Germinal center (tissue), 1 donor: ENCODE data around the gene USP37.
A peak's percentile ranks its signal among the peaks of the same experiment; 100 is the strongest.
"Not testable (repeated sequence)": the region's sequence is repeated elsewhere in the genome, so short reads cannot be mapped to it uniquely, and the experiment has no call there.

Experiments used
- DNase-seq: peaks from one replicate; pipeline ENCODE4 v3.0.0; 2012; ENCODE audit warnings: mixed read lengths, low spot score

The USP37 gene

GRCh38 chr2:218547978-218548377 lies 20.2 kb downstream of the USP37 start:
- DNase-seq: no peak

GRCh38 chr2:218547511-218547910 lies 20.6 kb downstream of the USP37 start:
- no peak for DNase-seq

- DNase-seq: no peak
Measured at GRCh38 chr2:218546012-218546411, 22.1 kb downstream of the USP37 start.

- no peak for DNase-seq
Measured at GRCh38 chr2:218540015-218540414, 28.1 kb downstream of the USP37 start.

GRCh38 chr2:218536804-218537494 lies 31.2 kb downstream of the USP37 start:
- DNase-seq: no peak

- no peak for DNase-seq
Measured at GRCh38 chr2:218529990-218530389, 38.2 kb downstream of the USP37 start.

- DNase-seq: not testable (repeated sequence)
Measured at GRCh38 chr2:218528409-218528808, 39.7 kb downstream of the USP37 start.

GRCh38 chr2:218523651-218524050 lies 44.5 kb downstream of the USP37 start:
- DNase-seq: no peak

GRCh38 chr2:218518876-218519275 lies 49.3 kb downstream of the USP37 start:
- DNase-seq: no peak

GRCh38 chr2:218517434-218518206 lies 50.5 kb downstream of the USP37 start:
- no peak for DNase-seq

GRCh38 chr2:218516614-218517013 lies 51.5 kb downstream of the USP37 start:
- peak; percentile 44 for DNase-seq

GRCh38 chr2:218513676-218514075 lies 54.5 kb downstream of the USP37 start:
- DNase-seq: no peak

- DNase-seq: no peak
Measured at GRCh38 chr2:218508299-218508698, 59.9 kb downstream of the USP37 start.

- DNase-seq: no peak
Measured at GRCh38 chr2:218505754-218506371, 62.3 kb downstream of the USP37 start.

- DNase-seq: no peak
Measured at GRCh38 chr2:218501665-218502064, 66.5 kb downstream of the USP37 start.

- no peak for DNase-seq
Measured at GRCh38 chr2:218500501-218501060, 67.6 kb downstream of the USP37 start.

GRCh38 chr2:218485986-218486667 lies 82.0 kb downstream of the USP37 start:
- DNase-seq: no peak

GRCh38 chr2:218482651-218483050 lies 85.5 kb downstream of the USP37 start:
- DNase-seq: peak; percentile 14

- no peak for DNase-seq
Measured at GRCh38 chr2:218479595-218479994, 88.6 kb downstream of the USP37 start.

- DNase-seq: no peak
Measured at GRCh38 chr2:218478544-218478943, 89.6 kb downstream of the USP37 start.

- no peak for DNase-seq
Measured at GRCh38 chr2:218477247-218477646, 90.9 kb downstream of the USP37 start.

GRCh38 chr2:218476676-218477075 lies 91.5 kb downstream of the USP37 start:
- no peak for DNase-seq
